SU-DHL-6 (cell line): Measurements from ENCODE around the gene THSD4.
"Not testable (repeated sequence)": the region's sequence is repeated elsewhere in the genome, so short reads cannot be mapped to it uniquely, and the experiment has no call there.

ENCODE experiments used
- EZH2phosphoT487 ChIP-seq: fragments of 200-600 bp; sonication (generic), shearing (Covaris generic); conservative IDR thresholded peaks from 2 replicates; pipeline ENCODE4 v1.6.1; 2018; ENCODE audit warnings: mild to moderate bottlenecking, antibody characterized with exemption, low read length, moderate library complexity, mixed read lengths
- TF ChIP-seq, protein P1 (sequence below): fragments of 200-600 bp; sonication (generic); IDR thresholded peaks from one replicate; pipeline ENCODE4 v1.5.1; 2017; ENCODE audit warnings: antibody characterized with exemption, mild to moderate bottlenecking, low read length, moderate library complexity; ENCODE audit not compliant: insufficient read depth, poor library complexity, severe bottlenecking

DNA sequence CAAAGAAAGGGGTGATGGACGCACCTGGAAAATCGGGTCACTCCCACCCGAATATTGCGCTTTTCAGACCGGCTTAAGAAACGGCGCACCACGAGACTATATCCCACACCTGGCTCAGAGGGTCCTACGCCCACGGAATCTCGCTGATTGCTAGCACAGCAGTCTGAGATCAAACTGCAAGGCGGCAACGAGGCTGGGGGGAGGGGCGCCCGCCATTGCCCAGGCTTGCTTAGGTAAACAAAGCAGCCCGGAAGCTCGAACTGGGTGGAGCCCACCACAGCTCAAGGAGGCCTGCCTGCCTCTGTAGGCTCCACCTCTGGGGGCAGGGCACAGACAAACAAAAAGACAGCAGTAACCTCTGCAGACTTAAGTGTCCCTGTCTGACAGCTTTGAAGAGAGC is 59.1 kb downstream of the THSD4 start:
- TF ChIP-seq, protein P1, sequence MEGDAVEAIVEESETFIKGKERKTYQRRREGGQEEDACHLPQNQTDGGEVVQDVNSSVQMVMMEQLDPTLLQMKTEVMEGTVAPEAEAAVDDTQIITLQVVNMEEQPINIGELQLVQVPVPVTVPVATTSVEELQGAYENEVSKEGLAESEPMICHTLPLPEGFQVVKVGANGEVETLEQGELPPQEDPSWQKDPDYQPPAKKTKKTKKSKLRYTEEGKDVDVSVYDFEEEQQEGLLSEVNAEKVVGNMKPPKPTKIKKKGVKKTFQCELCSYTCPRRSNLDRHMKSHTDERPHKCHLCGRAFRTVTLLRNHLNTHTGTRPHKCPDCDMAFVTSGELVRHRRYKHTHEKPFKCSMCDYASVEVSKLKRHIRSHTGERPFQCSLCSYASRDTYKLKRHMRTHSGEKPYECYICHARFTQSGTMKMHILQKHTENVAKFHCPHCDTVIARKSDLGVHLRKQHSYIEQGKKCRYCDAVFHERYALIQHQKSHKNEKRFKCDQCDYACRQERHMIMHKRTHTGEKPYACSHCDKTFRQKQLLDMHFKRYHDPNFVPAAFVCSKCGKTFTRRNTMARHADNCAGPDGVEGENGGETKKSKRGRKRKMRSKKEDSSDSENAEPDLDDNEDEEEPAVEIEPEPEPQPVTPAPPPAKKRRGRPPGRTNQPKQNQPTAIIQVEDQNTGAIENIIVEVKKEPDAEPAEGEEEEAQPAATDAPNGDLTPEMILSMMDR, result not testable (repeated sequence)
- TF ChIP-seq EZH2phosphoT487, result not testable (repeated sequence)
